Activated CD4-positive, alpha-beta memory T cell treated with anti-CD3 and anti-CD28 coated beads for 36 hours (primary cell): ENCODE results near the gene PLXND1. TPM values are rescaled to one million over a fixed set of nuclear protein-coding genes. Genes with fewer than 3 reads are reported as not detected.

Experiments
- CTCF ChIA-PET: fragments of 350-600 bp; sonication (Branson Sonifier 250); formaldehyde crosslinking; loops from one replicate; lab custom pipeline; 2021; ENCODE audit warnings: antibody characterized with exemption, inconsistent platforms; lab: Charles Lee
- POLR2A ChIA-PET: fragments of 350-600 bp; sonication (Branson Sonifier 250); formaldehyde crosslinking; loops from one replicate; lab custom pipeline; 2021; ENCODE audit warnings: antibody characterized with exemption; lab: Charles Lee
- DNase-seq: peaks from one replicate; pipeline ENCODE4 v3.0.0-alpha.2; 2020
- H3K27ac Mint-ChIP-seq: one replicate; pipeline ENCODE4 v1.8.0; 2021; ENCODE audit warnings: mixed read lengths
- H3K27me3 Mint-ChIP-seq: one replicate; pipeline ENCODE4 v1.8.0; 2021; ENCODE audit warnings: mixed read lengths
- H3K36me3 Mint-ChIP-seq: one replicate; pipeline ENCODE4 v1.8.0; 2021; ENCODE audit warnings: mixed read lengths
- H3K4me1 Mint-ChIP-seq: one replicate; pipeline ENCODE4 v1.8.0; 2021; ENCODE audit warnings: low read depth, mixed read lengths
- H3K4me3 Mint-ChIP-seq: one replicate; pipeline ENCODE4 v1.8.0; 2021; ENCODE audit warnings: mild to moderate bottlenecking, mixed read lengths
- H3K9me3 Mint-ChIP-seq: one replicate; pipeline ENCODE4 v1.8.0; 2021; ENCODE audit warnings: mixed read lengths
- intact Hi-C: fragments of 100-400 bp; cut with micrococcal nuclease; formaldehyde crosslinking; loops from one replicate; pipeline ENCODE4 v1.15.1; 2023
- total RNA-seq, 2 experiments: library from RNA; stranded (reverse); gene quantifications; one replicate each; pipeline ENCODE4 v1.2.3, GENCODE V29; 2021

Gene PLXND1
- total RNA-seq, 2 experiments from 2014 or later = 7.2 to 8.6 TPM

DNA sequence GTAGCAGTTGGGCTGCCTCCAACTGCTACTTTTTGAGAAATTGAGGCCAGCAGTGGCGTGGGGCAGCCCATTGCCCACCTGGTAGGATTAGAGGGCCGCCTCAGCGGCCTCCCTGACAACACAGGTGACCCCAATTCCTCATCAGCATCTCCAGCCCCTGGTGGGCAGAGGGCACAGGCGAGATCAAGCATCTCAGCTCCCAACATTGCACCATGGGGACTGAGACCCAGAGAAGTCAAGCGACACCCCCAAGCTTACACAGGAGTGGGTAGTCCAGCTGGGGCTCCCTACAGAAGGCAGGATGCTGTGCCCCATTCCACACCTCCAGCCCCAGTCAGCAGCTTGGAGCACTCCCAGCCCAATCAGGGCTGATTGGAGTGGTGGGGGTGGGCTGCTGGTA is 63.7 kb downstream of the PLXND1 start:
- POLR2A ChIA-PET = no interaction called here
- no peaks in the 10 kb centered on the region for H3K9me3 Mint-ChIP-seq
- no peak overlapping the region for H3K27ac Mint-ChIP-seq
- CTCF ChIA-PET = no interaction called here
- no peak overlapping the region for H3K4me3 Mint-ChIP-seq
- H3K4me1 Mint-ChIP-seq = no peaks in the 10 kb centered on the region
- DNase-seq = no peak
- H3K36me3 Mint-ChIP-seq = no peaks in the 10 kb centered on the region
- no peaks in the 10 kb centered on the region for H3K27me3 Mint-ChIP-seq
- intact Hi-C loops = no loop called here

DNA sequence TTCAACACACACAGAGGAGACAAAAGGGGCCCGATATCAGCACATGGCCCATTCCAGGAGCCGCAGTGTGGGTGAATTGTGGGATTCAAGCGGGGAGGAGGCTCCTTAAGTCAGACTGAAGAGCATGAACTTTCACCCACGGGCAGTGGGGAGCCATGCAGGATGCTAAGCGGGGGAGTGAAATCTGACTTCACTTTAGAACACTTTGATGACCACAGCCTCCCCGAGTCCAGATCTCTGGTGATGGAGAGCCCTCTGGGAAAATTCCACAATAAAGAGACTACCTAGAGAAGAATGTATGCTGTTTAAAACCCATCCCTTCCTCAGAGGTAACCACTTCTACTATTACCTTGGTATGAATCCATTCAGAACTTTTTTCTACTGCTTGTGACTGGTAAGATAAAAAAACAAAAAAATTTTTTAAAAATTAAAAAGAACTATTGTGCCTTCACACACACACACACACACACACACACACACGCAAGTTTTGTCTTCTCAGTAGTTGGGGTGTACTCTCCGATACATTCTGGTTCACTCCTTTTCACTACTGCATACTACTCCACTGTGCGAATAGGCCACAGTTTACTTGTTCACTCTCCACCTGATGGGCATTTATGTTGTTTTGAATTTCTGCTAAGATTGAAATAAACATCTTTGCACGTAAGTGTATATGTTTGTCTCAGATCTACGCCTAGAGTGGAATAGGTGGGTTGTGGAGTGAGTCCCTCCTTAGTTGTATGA is 65.5 kb downstream of the PLXND1 start:
- no peak for DNase-seq
- intact Hi-C loops = no loop called here
- H3K4me1 Mint-ChIP-seq = no peaks in the 10 kb centered on the region
- no peaks in the 10 kb centered on the region for H3K27me3 Mint-ChIP-seq
- H3K27ac Mint-ChIP-seq = no peak overlapping the region
- ChIA-PET CTCF (no interaction called here), POLR2A (no interaction called here)
- H3K36me3 Mint-ChIP-seq = no peaks in the 10 kb centered on the region
- no peak overlapping the region for H3K4me3 Mint-ChIP-seq
- no peaks in the 10 kb centered on the region for H3K9me3 Mint-ChIP-seq

DNA sequence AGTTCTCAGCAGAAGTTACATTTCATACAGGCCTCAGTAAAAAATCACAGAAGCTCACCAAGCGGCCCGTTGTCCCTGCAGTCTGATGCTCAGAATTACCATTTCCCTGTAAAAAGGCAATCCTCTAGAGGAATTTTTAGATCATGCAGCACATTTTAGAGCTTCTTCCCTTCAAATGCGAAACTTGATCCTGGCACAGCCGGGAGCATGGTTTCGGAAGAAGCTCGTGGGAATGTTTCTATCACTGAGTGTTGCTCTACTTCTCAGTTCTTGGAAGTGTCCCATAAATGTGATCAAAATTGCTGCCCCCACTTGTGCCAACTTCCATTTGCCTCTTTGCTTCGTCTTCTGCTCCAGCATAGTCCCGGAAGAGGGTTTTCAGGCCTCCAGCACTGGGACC is 67.3 kb downstream of the PLXND1 start:
- Mint-ChIP-seq H3K27me3 (no peaks in the 10 kb centered on the region), H3K27ac (no peak overlapping the region), H3K4me1 (no peaks in the 10 kb centered on the region), H3K4me3 (no peak overlapping the region), H3K9me3 (no peaks in the 10 kb centered on the region), H3K36me3 (no peaks in the 10 kb centered on the region)
- ChIA-PET POLR2A (no interaction called here), CTCF (interaction anchor here (0.9 kb wide), 1 partner anchor 49 kb away, joined by 3 read pairs; no protein-coding TSS in a partner anchor)
- intact Hi-C loops = no loop called here
- DNase-seq = no peak

DNA sequence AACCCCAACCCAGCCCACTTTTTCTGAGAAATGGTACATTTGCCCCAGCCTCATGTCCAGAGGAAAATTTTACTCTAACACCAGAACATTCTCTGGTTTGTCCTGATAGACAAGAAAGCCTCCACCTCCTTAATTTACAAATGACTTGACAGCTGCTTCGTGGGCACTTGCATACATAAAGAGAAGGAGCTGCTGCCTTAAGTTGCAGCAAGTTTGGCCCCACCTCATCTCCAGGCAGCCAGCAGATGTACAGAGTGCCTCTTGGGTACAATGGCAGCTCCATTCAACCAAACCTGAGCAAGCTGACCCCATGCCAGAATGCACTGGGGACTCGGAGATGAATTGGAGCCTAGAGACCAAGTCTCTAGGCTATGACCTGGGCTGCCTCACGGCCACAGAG is 69.7 kb downstream of the PLXND1 start:
- ChIA-PET POLR2A (no interaction called here), CTCF (no interaction called here)
- Mint-ChIP-seq H3K4me1 (no peaks in the 10 kb centered on the region), H3K27me3 (no peaks in the 10 kb centered on the region), H3K36me3 (no peaks in the 10 kb centered on the region), H3K4me3 (no peak overlapping the region), H3K27ac (no peak overlapping the region), H3K9me3 (no peaks in the 10 kb centered on the region)
- no peak for DNase-seq
- intact Hi-C loops = no loop called here

DNA sequence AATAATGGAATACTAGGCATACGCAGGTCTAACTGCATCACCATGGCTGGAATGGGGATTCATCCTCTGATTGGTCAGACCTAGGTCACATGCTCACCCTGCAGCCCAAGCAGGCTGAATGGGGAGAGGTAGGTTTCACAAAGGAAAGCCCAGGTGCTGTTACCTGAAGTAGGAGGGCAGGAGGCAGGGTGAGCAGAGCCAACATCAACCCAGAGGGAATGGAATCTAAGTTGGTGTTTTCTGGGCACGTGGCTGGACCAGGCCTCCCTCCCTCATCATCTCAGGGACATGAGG is 70.2 kb downstream of the PLXND1 start:
- no peaks in the 10 kb centered on the region for H3K27me3 Mint-ChIP-seq
- intact Hi-C loops = no loop called here
- H3K27ac Mint-ChIP-seq = no peak overlapping the region
- POLR2A ChIA-PET = no interaction called here
- no peaks in the 10 kb centered on the region for H3K4me1 Mint-ChIP-seq
- CTCF ChIA-PET = no interaction called here
- no peak overlapping the region for H3K4me3 Mint-ChIP-seq
- no peak for DNase-seq
- no peaks in the 10 kb centered on the region for H3K9me3 Mint-ChIP-seq
- H3K36me3 Mint-ChIP-seq = no peaks in the 10 kb centered on the region

DNA sequence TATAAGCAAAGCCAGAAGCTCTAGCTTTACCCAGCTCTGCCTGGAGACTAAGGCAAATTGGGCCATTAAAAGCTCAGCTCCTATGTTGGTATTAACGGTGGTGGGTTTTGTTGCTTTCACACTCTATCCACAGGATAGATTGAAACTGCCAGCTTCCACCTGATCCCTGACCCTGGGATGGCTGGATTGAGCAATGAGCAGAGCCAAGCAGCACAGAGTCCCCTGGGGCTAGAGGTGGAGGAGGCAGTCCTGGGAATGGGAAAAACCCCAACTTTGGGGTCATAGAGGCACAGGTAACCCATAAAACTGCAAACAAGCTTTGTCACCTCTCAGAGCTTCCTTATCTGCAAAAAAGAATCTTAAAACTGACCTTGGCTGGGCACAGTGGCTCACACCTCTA is 71.4 kb downstream of the PLXND1 start:
- no peaks in the 10 kb centered on the region for H3K27me3 Mint-ChIP-seq
- H3K4me1 Mint-ChIP-seq = no peaks in the 10 kb centered on the region
- no peaks in the 10 kb centered on the region for H3K36me3 Mint-ChIP-seq
- CTCF ChIA-PET = no interaction called here
- H3K4me3 Mint-ChIP-seq = no peak overlapping the region
- no peak for DNase-seq
- intact Hi-C loops = no loop called here
- no peak overlapping the region for H3K27ac Mint-ChIP-seq
- no peaks in the 10 kb centered on the region for H3K9me3 Mint-ChIP-seq
- POLR2A ChIA-PET = no interaction called here

DNA sequence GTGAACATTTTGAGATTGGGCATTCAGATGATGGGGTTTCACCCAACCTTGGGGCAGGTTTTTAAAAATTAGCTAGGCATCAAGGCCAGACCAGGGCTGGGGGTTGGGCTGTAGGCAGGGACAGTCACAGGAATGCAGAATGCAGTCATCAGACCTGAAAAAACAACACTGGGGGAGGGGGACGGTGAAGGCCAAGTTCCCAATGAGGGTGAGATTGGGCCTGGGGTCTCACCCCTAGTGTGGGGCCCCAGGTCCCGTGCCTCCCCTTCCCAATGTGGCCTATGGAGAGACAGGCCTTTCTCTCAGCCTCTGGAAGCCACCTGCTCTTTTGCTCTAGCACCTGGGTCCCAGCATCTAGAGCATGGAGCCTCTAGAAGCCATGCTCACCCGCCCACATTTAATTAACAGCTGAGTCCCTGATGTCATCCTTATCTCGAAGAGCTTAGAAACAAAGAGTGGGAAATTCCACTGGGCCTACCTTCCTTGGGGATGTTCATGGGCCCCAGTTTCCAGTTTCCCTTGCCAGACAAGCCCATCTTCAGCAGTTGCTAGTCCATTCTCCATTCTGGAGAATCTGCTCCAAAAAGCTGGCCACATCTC is 71.9 kb downstream of the PLXND1 start:
- H3K4me1 Mint-ChIP-seq = no peaks in the 10 kb centered on the region
- H3K36me3 Mint-ChIP-seq = no peaks in the 10 kb centered on the region
- no peak overlapping the region for H3K27ac Mint-ChIP-seq
- H3K4me3 Mint-ChIP-seq = no peak overlapping the region
- H3K27me3 Mint-ChIP-seq = no peaks in the 10 kb centered on the region
- POLR2A ChIA-PET = no interaction called here
- intact Hi-C loops = no loop called here
- no peaks in the 10 kb centered on the region for H3K9me3 Mint-ChIP-seq
- CTCF ChIA-PET = no interaction called here
- no peak for DNase-seq

DNA sequence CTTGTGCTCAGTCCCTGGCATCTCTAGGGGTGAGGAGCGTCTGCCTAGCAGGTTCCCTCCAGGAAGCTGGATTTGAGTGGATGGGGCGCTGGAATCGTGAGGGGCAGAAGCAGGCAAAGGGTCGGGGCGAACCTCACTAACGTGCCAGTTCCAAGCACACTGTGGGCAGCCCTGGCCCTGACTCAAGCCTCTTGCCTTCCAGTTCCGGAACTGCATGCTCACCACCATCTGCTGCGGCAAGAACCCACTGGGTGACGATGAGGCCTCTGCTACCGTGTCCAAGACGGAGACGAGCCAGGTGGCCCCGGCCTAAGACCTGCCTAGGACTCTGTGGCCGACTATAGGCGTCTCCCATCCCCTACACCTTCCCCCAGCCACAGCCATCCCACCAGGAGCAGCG is 73.1 kb downstream of the PLXND1 start:
- no peaks in the 10 kb centered on the region for H3K36me3 Mint-ChIP-seq
- H3K4me3 Mint-ChIP-seq = no peak overlapping the region
- H3K9me3 Mint-ChIP-seq = no peaks in the 10 kb centered on the region
- POLR2A ChIA-PET = no interaction called here
- intact Hi-C loops = no loop called here
- H3K27me3 Mint-ChIP-seq = no peaks in the 10 kb centered on the region
- no peaks in the 10 kb centered on the region for H3K4me1 Mint-ChIP-seq
- CTCF ChIA-PET = no interaction called here
- no peak for DNase-seq
- H3K27ac Mint-ChIP-seq = no peak overlapping the region

DNA sequence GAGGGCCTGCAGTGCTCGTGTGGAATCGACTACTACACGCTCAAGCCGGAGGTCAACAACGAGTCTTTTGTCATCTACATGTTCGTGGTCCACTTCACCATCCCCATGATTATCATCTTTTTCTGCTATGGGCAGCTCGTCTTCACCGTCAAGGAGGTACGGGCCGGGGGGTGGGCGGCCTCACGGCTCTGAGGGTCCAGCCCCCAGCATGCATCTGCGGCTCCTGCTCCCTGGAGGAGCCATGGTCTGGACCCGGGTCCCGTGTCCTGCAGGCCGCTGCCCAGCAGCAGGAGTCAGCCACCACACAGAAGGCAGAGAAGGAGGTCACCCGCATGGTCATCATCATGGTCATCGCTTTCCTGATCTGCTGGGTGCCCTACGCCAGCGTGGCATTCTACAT is 74.2 kb downstream of the PLXND1 start:
- intact Hi-C loops = no loop called here
- H3K4me1 Mint-ChIP-seq = no peaks in the 10 kb centered on the region
- CTCF ChIA-PET = no interaction called here
- H3K4me3 Mint-ChIP-seq = no peak overlapping the region
- no peaks in the 10 kb centered on the region for H3K9me3 Mint-ChIP-seq
- no peaks in the 10 kb centered on the region for H3K36me3 Mint-ChIP-seq
- no peaks in the 10 kb centered on the region for H3K27me3 Mint-ChIP-seq
- no peak overlapping the region for H3K27ac Mint-ChIP-seq
- no peak for DNase-seq
- POLR2A ChIA-PET = no interaction called here

DNA sequence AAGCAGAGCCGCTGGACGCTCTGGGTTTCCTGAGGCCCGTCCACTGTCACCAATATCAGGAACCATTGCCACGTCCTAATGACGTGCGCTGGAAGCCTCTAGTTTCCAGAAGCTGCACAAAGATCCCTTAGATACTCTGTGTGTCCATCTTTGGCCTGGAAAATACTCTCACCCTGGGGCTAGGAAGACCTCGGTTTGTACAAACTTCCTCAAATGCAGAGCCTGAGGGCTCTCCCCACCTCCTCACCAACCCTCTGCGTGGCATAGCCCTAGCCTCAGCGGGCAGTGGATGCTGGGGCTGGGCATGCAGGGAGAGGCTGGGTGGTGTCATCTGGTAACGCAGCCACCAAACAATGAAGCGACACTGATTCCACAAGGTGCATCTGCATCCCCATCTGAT is 74.8 kb downstream of the PLXND1 start:
- POLR2A ChIA-PET = no interaction called here
- Mint-ChIP-seq H3K4me1 (no peaks in the 10 kb centered on the region), H3K4me3 (no peak overlapping the region), H3K36me3 (no peaks in the 10 kb centered on the region), H3K27ac (no peak overlapping the region), H3K9me3 (no peaks in the 10 kb centered on the region), H3K27me3 (no peaks in the 10 kb centered on the region)
- intact Hi-C loops = no loop called here
- no peak for DNase-seq
- CTCF ChIA-PET = no interaction called here

DNA sequence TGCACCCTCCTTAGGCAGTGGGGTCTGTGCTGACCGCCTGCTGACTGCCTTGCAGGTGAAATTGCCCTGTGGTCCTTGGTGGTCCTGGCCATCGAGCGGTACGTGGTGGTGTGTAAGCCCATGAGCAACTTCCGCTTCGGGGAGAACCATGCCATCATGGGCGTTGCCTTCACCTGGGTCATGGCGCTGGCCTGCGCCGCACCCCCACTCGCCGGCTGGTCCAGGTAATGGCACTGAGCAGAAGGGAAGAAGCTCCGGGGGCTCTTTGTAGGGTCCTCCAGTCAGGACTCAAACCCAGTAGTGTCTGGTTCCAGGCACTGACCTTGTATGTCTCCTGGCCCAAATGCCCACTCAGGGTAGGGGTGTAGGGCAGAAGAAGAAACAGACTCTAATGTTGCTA is 75.7 kb downstream of the PLXND1 start:
- no peaks in the 10 kb centered on the region for H3K4me1 Mint-ChIP-seq
- ChIA-PET CTCF (no interaction called here), POLR2A (no interaction called here)
- no peaks in the 10 kb centered on the region for H3K9me3 Mint-ChIP-seq
- H3K4me3 Mint-ChIP-seq = no peak overlapping the region
- intact Hi-C loops = no loop called here
- H3K27me3 Mint-ChIP-seq = no peaks in the 10 kb centered on the region
- no peak for DNase-seq
- H3K27ac Mint-ChIP-seq = no peak overlapping the region
- no peaks in the 10 kb centered on the region for H3K36me3 Mint-ChIP-seq

DNA sequence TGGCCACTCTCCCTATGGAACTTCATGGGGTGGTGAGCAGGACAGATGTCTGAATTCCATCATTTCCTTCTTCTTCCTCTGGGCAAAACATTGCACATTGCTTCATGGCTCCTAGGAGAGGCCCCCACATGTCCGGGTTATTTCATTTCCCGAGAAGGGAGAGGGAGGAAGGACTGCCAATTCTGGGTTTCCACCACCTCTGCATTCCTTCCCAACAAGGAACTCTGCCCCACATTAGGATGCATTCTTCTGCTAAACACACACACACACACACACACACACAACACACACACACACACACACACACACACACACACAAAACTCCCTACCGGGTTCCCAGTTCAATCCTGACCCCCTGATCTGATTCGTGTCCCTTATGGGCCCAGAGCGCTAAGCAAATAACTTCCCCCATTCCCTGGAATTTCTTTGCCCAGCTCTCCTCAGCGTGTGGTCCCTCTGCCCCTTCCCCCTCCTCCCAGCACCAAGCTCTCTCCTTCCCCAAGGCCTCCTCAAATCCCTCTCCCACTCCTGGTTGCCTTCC is 76.2 kb downstream of the PLXND1 start:
- Mint-ChIP-seq H3K27ac (no peak overlapping the region), H3K9me3 (no peaks in the 10 kb centered on the region), H3K4me3 (no peak overlapping the region), H3K27me3 (no peaks in the 10 kb centered on the region), H3K36me3 (no peaks in the 10 kb centered on the region), H3K4me1 (no peaks in the 10 kb centered on the region)
- ChIA-PET CTCF (no interaction called here), POLR2A (no interaction called here)
- DNase-seq = no peak
- intact Hi-C loops = no loop called here
